GM10248 (cell line): ENCODE measurements around the gene ADAM19.

Experiments used
- CTCF ChIA-PET: fragments of 300-600 bp; sonication (Branson Sonifier 250); formaldehyde crosslinking; extraction: SDS; loops from one replicate; lab custom pipeline; 2021; ENCODE audit warnings: antibody characterized with exemption; lab: Yijun Ruan, JAX
- POLR2A ChIA-PET: fragments of 350-650 bp; sonication (Branson Sonifier 250); formaldehyde crosslinking; extraction: SDS; loops from one replicate; lab custom pipeline; 2020; ENCODE audit warnings: antibody characterized with exemption; lab: Yijun Ruan, JAX
- DNase-seq: peaks from one replicate; pipeline ENCODE4 v3.0.0; 2012; ENCODE audit errors: extremely low spot score
- TF ChIP-seq, protein P1 (sequence below): IDR thresholded peaks from 2 replicates; pipeline ENCODE4 v1.5.1; 2012; ENCODE audit warnings: mild to moderate bottlenecking, low read depth; ENCODE audit errors: extremely low read depth, missing control alignments, control extremely low read depth

Gene ADAM19

DNA sequence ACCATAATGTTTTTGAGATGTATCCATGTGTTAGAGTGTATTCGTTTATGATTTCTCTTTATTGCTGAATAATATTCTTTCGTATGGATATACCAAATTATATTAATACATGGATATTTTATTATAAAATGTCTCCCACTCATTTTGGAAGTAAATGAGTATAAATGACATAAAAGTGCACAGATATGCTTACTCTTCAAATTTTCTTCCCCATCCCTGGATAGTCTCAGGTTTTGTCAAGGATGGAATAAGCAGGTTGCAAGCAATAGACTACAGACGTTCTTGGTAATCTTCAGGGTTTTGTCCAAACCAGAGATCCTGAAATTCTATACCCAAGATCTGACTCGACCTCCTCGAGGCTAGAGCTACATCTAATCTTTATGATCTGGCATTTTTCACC, 64.9 kb downstream of the ADAM19 start:
- POLR2A ChIA-PET: no interaction called here

DNA sequence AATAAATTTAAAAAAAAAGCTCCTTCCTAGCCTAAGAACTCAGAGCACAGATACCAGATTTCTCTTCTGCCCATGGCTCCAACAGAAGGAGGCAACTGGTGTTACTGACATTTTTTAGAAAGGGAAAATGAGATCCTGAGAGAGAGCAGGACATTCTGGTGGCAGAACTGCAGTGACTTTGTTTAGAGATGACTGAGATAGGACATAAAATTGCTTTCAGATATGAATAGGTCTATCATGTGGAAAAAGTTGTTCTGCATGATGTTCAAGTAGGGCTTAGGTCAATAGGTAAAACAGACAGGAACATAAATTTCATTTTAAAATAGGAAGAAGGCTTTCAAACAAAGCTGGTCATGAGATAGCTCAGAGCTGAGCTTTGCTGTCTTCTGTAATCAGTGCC, 66.0 kb downstream of the ADAM19 start:
- ChIA-PET POLR2A (interaction anchor here (0.8 kb wide), 1 partner anchor 32 kb away, joined by 4 read pairs; no protein-coding TSS in a partner anchor), CTCF (interaction anchor here (0.6 to 1.3 kb wide), 7 partner anchors 9 to 234 kb away, joined by 3 to 5 read pairs (median 3); no protein-coding TSS in a partner anchor)
- TF ChIP-seq, protein P1, sequence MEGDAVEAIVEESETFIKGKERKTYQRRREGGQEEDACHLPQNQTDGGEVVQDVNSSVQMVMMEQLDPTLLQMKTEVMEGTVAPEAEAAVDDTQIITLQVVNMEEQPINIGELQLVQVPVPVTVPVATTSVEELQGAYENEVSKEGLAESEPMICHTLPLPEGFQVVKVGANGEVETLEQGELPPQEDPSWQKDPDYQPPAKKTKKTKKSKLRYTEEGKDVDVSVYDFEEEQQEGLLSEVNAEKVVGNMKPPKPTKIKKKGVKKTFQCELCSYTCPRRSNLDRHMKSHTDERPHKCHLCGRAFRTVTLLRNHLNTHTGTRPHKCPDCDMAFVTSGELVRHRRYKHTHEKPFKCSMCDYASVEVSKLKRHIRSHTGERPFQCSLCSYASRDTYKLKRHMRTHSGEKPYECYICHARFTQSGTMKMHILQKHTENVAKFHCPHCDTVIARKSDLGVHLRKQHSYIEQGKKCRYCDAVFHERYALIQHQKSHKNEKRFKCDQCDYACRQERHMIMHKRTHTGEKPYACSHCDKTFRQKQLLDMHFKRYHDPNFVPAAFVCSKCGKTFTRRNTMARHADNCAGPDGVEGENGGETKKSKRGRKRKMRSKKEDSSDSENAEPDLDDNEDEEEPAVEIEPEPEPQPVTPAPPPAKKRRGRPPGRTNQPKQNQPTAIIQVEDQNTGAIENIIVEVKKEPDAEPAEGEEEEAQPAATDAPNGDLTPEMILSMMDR: no peak
- no peak for DNase-seq

More for the DNA sequence above, 64.9 kb downstream of the ADAM19 start:
- DNase-seq: no peak
- CTCF ChIA-PET: interaction anchor here (1.4 to 1.6 kb wide), 2 partner anchors 9 to 39 kb away, joined by 4 read pairs; no protein-coding TSS in a partner anchor
- TF ChIP-seq, protein P1: no peak

DNA sequence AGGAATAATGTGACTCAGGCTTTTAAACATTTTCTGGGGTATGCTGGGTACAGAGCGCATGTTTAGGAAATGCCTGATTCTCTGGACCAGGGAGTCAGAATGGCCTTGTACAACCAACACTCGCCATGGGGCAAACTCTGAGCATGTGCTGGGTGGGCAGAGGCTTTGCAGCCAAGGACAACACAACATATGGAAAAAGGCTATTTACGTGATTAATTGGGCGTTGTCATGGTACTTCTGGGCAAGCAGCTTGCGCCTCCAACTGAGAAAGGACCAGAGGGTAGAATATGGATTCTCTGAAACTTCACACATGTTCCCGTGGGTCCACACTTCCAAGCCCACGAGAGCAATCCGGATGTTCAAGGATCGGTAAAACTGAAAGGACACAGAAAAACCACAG, 66.5 kb downstream of the ADAM19 start:
- ChIA-PET CTCF (interaction anchor here (0.6 to 2.2 kb wide), 8 partner anchors 8 to 234 kb away, joined by 3 to 9 read pairs (median 4); no protein-coding TSS in a partner anchor), POLR2A (no interaction called here)
- no peak for DNase-seq
- TF ChIP-seq, protein P1: no peak

DNA sequence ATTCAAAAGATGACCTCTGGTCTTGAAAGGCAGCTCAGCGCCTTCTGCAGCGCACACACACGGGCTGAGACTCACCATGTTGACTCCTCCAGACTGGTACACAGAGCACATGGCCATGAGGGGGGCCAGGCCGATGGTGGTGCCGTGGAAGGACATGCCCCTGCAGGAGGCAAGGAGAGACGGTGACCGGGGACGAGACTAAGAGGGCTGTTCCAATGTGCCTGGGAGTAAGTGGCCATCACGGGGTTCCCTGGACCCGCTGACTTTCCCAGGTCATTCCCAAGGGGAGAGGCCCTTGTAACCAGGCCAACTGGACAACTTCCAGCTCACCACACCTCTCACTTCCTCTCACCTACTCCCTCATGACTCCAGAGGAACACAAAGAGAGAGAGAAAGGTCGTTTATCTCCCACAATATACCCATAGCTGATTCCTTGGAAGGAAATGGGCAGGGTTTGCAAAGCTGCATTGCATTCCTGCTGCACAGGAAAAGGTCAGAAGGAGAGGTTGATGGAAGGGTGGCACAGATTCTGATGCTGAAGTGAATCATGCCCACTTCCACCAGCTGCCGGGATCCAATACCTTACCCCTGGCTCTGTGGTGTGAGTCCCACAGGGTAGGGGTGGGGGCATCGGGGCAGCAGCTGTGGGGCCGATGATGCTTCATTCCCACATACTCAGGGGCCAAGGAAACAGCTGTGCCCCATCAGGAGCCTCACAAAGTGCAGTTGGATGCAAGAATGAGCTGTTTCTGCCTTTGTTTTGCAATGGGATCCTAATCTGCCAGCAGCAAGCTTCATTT, 68.4 kb downstream of the ADAM19 start:
- ChIA-PET CTCF (interaction anchor here (0.6 to 2.2 kb wide), 9 partner anchors 10 to 181 kb away, joined by 3 to 9 read pairs (median 3); no protein-coding TSS in a partner anchor), POLR2A (interaction anchor here (1.4 kb wide), 1 partner anchor 12 kb away, joined by 4 read pairs; no protein-coding TSS in a partner anchor)
- TF ChIP-seq, protein P1: no peak
- no peak for DNase-seq

DNA sequence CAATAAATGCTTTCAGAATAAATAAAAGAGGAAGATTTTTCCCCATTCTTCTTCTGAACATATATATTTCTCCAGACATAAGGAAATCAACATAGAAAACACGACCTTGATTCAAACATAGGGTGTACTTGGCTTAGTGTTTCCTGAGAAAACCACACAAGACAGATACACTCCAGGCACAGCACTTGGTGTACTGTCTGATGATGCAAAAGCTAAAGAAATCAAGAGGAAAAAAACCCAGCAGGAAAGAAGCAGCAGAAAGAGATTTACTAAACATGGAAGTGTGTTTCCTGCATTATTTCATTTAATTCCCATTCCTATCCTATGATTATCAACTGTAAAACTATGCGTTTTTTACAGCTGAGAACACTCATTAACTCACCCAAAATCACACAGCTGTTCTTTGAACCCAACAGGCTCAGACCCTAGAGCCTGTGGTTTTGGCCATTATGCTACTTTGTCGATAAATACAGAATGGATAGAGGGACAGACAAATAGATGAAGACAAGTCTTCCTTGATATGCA, 69.4 kb downstream of the ADAM19 start:
- CTCF ChIA-PET: interaction anchor here (0.8 to 1.5 kb wide), 6 partner anchors 12 to 31 kb away, joined by 3 to 4 read pairs (median 3); no protein-coding TSS in a partner anchor
- no peak for DNase-seq
- TF ChIP-seq, protein P1: no peak
- POLR2A ChIA-PET: interaction anchor here (0.9 kb wide), 1 partner anchor 23 kb away, joined by 3 read pairs; no protein-coding TSS in a partner anchor

DNA sequence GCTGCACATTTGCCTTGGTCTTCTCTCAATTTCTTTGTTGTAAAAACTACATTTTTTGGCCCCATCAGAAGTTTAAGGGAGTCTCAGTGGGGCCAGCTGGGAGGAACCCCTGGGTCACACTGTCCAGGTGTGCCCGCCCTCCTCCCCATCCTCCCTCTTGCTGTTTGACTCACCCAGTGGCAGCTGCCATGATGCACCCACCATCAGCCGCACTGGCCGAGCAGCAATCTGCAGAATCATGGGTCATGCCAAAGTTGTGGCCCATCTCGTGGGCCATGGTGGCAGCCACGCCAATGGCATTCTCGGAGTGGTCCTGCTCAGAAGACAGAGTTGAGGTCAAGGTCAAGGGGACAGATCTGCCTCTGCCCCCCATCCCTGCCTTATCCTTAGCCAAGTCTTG, 70.1 kb downstream of the ADAM19 start:
- ChIA-PET POLR2A (interaction anchor here (0.9 to 1.4 kb wide), 2 partner anchors 24 to 36 kb away, joined by 3 read pairs; no protein-coding TSS in a partner anchor), CTCF (interaction anchor here (1.0 to 1.5 kb wide), 3 partner anchors 11 to 27 kb away, joined by 3 to 5 read pairs (median 3); no protein-coding TSS in a partner anchor)

More for the DNA sequence above, 70.1 kb downstream of the ADAM19 start:
- TF ChIP-seq, protein P1: no peak
- no peak for DNase-seq
